ENCODE measurements around the gene DIP2C.

- TF ChIP-seq CTCF (IDR thresholded peaks at IDR 0.05) (no peak), POLR2AphosphoS5 (IDR thresholded peaks at IDR 0.05) (no peak), POLR2A (IDR thresholded peaks at IDR 0.05) (no peak)
Observed at GRCh38 chr10:663466-663751, 26.1 kb downstream of the DIP2C start.

Data from prostate gland (tissue), 2 donors.